ENCODE measurements around the gene SIGLEC10. TPM values are rescaled to one million over a fixed set of nuclear protein-coding genes. Genes with fewer than 3 reads are reported as not detected.

Gene SIGLEC10
- total RNA-seq, 1 donor from 2014 or later = 0.38 TPM

DNA sequence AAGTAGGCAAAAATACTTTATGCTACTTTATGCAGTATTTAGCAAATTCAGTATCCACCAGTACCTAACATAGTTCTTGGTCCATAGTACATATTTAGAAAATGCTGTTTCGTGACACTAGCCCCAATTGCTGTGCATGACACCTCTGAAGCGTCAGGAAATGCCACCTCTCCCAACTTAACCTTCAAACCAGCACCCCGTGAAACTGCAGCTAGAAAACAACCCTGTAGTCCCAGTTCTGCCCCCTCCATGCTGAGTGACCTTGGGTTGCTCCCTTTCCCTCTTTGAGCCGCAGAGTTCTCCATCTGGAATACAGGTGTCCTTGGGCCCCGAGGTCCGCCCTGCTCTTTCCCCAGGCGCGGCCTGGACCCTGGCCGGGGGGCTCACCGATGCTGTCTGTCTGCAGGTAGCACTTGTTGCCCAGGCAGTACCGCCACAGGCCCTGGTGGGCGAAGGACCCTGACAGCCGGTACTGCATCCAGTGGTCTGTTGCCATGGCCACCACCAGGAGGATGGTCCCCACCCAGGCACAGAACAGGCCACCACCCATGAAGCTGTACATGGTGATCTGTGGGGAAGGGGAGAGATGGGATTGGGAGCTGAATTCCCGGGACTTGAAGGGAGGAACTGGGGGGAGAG is 30.4 kb downstream of the SIGLEC10 start:
- no peaks in the 10 kb centered on the region for H3K36me3 ChIP-seq
- no peak overlapping the region for H3K4me3 ChIP-seq
- TF ChIP-seq, protein P1, sequence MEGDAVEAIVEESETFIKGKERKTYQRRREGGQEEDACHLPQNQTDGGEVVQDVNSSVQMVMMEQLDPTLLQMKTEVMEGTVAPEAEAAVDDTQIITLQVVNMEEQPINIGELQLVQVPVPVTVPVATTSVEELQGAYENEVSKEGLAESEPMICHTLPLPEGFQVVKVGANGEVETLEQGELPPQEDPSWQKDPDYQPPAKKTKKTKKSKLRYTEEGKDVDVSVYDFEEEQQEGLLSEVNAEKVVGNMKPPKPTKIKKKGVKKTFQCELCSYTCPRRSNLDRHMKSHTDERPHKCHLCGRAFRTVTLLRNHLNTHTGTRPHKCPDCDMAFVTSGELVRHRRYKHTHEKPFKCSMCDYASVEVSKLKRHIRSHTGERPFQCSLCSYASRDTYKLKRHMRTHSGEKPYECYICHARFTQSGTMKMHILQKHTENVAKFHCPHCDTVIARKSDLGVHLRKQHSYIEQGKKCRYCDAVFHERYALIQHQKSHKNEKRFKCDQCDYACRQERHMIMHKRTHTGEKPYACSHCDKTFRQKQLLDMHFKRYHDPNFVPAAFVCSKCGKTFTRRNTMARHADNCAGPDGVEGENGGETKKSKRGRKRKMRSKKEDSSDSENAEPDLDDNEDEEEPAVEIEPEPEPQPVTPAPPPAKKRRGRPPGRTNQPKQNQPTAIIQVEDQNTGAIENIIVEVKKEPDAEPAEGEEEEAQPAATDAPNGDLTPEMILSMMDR (IDR thresholded peaks at IDR 0.05; ENCODE audit: borderline replicate concordance) = no peak
- intact Hi-C loops (cut with micrococcal nuclease) = no loop called here
- H3K4me1 ChIP-seq = no peaks in the 10 kb centered on the region
- H3K27me3 ChIP-seq (ENCODE audit: low read depth) = peaks cover 18% of the 10 kb centered on the region
- no peak for DNase-seq
- H3K27ac ChIP-seq (replicated peaks) = no peak overlapping the region
- no peaks in the 10 kb centered on the region for H3K9me3 ChIP-seq (replicated peaks)

DNA sequence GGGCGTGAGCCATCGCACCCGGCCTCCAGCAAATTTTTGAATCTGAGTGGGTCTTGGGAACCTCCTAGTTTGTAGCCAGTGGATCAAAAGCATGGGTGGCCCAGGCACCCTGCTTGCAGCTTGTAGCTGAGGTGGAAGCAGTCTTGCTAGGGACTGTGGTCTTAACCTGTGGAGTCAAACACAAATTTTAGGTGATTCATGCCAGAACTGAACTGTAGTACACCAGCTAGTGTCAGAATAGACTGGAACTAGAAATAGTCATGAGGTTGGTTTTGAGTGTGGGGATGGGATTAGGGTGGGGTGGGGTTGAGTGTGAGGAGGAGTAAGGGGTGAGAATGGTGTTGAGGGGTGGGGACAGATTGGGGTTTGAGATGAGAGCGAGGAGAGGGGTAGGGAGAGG is 35.4 kb downstream of the SIGLEC10 start:
- H3K36me3 ChIP-seq = no peaks in the 10 kb centered on the region
- H3K27me3 ChIP-seq (ENCODE audit: low read depth) = no peaks in the 10 kb centered on the region
- no peak for DNase-seq
- no peak overlapping the region for H3K27ac ChIP-seq (replicated peaks)
- intact Hi-C loops (cut with micrococcal nuclease) = no loop called here
- H3K4me1 ChIP-seq = no peaks in the 10 kb centered on the region
- no peak overlapping the region for H3K4me3 ChIP-seq
- TF ChIP-seq, protein P1 (IDR thresholded peaks at IDR 0.05; ENCODE audit: borderline replicate concordance) = no peak
- peaks cover 7% of the 10 kb centered on the region for H3K9me3 ChIP-seq (replicated peaks)

DNA sequence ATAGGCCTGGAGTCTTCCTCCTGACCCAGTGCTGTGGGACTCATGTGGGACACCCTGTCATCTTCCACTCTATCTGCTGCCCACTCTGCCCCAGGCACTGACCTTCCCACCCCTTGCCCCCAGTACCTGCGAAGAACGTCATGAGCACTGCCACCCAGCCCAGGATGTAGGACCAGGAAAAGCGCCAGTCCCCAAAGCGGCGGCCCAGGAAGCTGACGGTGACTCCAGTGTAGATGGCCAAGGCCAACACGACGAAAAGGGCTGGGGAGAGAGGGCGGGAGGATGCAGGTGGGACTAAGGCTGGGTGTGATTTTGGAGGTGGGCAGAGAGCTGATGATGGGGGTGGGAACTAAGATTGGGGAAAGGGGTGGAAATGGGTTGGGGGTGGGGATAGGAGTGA is 37.1 kb downstream of the SIGLEC10 start:
- TF ChIP-seq, protein P1 (IDR thresholded peaks at IDR 0.05; ENCODE audit: borderline replicate concordance) = no peak
- no peak for DNase-seq
- Histone ChIP-seq H3K4me1 (no peaks in the 10 kb centered on the region), H3K27ac (replicated peaks) (no peak overlapping the region), H3K36me3 (no peaks in the 10 kb centered on the region), H3K27me3 (ENCODE audit: low read depth) (no peaks in the 10 kb centered on the region), H3K9me3 (replicated peaks) (peaks cover 7% of the 10 kb centered on the region), H3K4me3 (no peak overlapping the region)
- intact Hi-C loops (cut with micrococcal nuclease) = no loop called here

DNA sequence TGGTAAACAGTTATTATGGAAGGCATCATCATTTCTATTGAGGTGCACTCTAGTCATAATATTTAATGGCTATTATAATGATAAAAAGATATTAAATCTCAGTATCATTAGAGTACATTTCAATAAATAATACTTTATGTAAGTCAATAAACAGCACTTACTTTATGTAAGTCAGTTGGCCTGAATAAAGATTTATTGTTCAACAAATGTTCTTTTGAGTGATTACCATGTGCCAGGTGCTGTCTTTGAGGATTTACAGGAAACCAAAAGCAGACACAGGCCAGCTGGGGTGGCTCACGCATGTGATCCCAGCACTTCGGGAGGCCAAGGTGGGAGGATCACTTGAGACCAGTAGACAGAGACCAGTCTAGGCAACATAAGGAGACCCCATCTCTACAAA is 40.0 kb downstream of the SIGLEC10 start:
- Histone ChIP-seq H3K4me3 (no peak overlapping the region), H3K9me3 (replicated peaks) (peaks cover 7% of the 10 kb centered on the region), H3K36me3 (no peaks in the 10 kb centered on the region), H3K27ac (replicated peaks) (no peak overlapping the region), H3K4me1 (no peaks in the 10 kb centered on the region), H3K27me3 (ENCODE audit: low read depth) (no peaks in the 10 kb centered on the region)
- TF ChIP-seq, protein P1 (IDR thresholded peaks at IDR 0.05; ENCODE audit: borderline replicate concordance) = no peak
- intact Hi-C loops (cut with micrococcal nuclease) = no loop called here
- no peak for DNase-seq

DNA sequence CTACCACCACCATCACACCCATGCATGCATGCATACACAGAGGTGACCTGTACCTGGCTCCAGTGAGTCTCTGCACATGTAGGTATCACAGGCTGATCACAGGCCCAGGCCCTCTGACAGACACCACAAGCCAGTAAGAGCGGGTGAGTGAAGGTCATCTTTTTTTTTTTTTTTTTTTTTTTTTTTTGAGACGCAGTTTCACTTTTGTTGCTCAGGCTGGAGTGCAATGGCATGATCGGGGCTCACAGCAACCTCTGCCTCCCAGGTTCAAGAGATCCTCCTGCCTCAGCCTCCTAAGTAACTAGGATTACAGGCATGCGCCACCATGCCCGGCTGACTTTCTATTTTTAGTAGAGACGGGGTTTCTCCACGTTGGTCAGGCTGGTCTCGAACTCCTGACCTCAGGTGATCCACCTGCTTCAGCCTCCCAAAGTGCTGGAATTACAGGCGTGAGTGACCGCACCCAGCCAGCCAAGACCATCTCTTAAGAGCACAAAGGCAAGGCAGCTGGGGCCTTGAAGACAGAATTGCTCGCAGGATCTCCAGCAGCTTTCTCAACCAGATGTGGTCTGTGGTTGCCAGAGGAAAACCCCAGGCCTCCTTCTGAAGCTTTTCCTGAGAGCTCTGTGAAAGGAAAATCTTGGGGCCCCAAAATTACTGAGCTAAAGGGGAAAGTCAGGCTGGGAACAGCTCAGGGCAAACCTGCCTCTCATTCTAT is 41.8 kb downstream of the SIGLEC10 start:
- intact Hi-C loops (cut with micrococcal nuclease) = no loop called here
- Histone ChIP-seq H3K4me3 (no peak overlapping the region), H3K4me1 (no peaks in the 10 kb centered on the region), H3K27me3 (ENCODE audit: low read depth) (no peaks in the 10 kb centered on the region), H3K9me3 (replicated peaks) (no peaks in the 10 kb centered on the region), H3K27ac (replicated peaks) (no peak overlapping the region), H3K36me3 (no peaks in the 10 kb centered on the region)
- TF ChIP-seq, protein P1 (IDR thresholded peaks at IDR 0.05; ENCODE audit: borderline replicate concordance) = no peak
- no peak for DNase-seq

Data from left ventricle myocardium inferior (tissue), 1 donor.